ENCODE measurements around the gene CRYGC. TPM values are rescaled to one million over a fixed set of nuclear protein-coding genes. Genes with fewer than 3 reads are reported as not detected.
"Not testable (repeated sequence)": the region's sequence is repeated elsewhere in the genome, so short reads cannot be mapped to it uniquely, and the experiment has no call there.

Gene CRYGC
- total RNA-seq, 2 experiments from 2014 or later = not detected

DNA sequence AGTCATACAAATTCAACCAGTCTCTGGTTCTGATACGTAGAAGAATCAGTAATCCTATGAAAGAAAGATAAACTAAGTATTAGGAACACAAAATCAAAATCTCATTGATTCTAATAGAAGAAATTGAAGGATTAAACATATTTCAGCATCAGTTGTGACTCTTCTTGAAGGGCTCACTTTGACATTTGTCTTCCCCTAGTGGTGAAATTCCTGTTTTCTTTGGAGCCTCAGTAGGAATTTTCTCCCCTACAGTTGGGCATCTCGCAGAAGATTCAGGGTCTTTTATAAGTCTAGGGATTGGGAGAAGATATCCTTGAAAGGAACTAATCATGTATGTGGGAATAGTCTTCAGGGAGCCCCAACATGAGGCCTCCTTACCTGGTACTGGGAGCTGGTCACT, 19.2 kb upstream of the CRYGC start:
- peaks cover 2% of the 10 kb centered on the region for H3K9me3 Mint-ChIP-seq
- peaks cover 17% of the 10 kb centered on the region for H3K27me3 Mint-ChIP-seq
- POLR2A ChIA-PET = no interaction called here
- H3K4me1 Mint-ChIP-seq = no peaks in the 10 kb centered on the region
- H3K4me3 Mint-ChIP-seq = no peak overlapping the region
- no peak overlapping the region for H3K27ac Mint-ChIP-seq
- H3K36me3 Mint-ChIP-seq = no peaks in the 10 kb centered on the region
- DNase-seq (no peak), ATAC-seq (ENCODE audit: low read depth) (no peak)

DNA sequence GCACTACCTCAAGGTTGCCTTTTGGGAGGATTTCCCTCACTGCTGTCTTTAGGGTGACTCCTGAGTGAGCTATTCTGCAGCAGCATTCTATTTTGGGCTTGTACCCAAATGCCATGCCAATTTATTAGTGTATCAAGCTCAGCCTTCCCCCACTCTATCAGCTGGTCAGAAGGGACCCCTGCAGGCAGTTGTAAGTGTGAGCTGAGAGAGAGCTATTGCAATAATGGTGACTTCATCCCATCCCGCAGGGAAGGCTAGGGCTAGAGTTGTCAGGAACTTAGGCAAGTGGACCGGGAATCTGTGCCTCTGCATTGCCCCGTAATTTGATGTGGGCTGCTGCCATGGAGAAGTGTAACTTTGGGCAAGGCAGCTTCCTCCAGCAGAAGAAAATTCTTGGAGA, 18.1 kb upstream of the CRYGC start:
- H3K27me3 Mint-ChIP-seq = peaks cover 16% of the 10 kb centered on the region
- H3K4me1 Mint-ChIP-seq = no peaks in the 10 kb centered on the region
- peaks cover 2% of the 10 kb centered on the region for H3K9me3 Mint-ChIP-seq
- no peaks in the 10 kb centered on the region for H3K36me3 Mint-ChIP-seq
- ATAC-seq (ENCODE audit: low read depth) = no peak
- DNase-seq = no peak
- POLR2A ChIA-PET = no interaction called here
- no peak overlapping the region for H3K27ac Mint-ChIP-seq
- no peak overlapping the region for H3K4me3 Mint-ChIP-seq

DNA sequence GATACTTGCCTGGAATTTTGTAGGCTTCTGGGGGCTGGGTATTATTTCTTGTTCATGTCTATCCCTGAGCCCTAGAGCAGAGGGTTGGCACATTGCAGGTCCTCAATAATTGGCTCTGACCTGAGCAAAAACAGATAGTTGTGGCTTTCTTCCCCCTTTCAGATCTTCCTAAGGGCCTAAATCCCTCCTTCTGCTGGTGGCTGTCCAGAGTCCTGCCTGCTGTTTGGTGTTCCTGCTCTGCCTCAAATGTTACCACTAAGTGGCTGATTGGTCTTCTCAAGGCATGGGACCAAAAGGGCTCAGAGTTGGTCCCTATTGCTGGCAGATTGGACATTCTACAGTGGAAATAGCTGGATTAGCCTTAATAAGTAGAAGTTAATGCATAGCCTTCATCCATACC, 17.4 kb upstream of the CRYGC start:
- Mint-ChIP-seq H3K27me3 (peaks cover 9% of the 10 kb centered on the region), H3K4me1 (no peaks in the 10 kb centered on the region), H3K4me3 (no peak overlapping the region), H3K27ac (no peak overlapping the region), H3K9me3 (peaks cover 2% of the 10 kb centered on the region), H3K36me3 (no peaks in the 10 kb centered on the region)
- no peak for DNase-seq
- POLR2A ChIA-PET = no interaction called here
- ATAC-seq (ENCODE audit: low read depth) = no peak

DNA sequence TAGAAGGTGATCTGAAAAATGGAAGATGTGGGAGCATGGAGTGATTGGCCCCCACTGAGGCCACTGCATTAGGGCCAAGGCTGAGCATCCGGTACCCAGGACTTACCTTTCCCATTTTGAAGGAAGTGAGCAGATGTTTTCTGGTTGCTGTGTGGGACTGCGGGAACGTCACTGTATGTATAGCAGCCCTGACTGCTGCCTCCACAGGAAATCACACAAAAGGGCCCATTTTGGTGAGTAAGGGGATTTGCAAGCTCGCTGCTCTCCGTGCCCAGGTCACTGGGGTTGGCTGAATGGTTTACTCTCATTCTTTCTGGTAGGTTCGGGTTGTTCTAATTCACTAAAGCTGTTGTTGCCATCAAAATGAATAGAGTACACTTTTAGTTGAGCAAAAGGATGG, 16.4 kb upstream of the CRYGC start, which contains the start of gene CRYGB:
TSS of gene CRYGB (minus strand) at position 153 of the 400 bp plus-strand sequence. CDS start at position 115, 38 bp downstream.
- H3K36me3 Mint-ChIP-seq = no peaks in the 10 kb centered on the region
- peaks cover 2% of the 10 kb centered on the region for H3K9me3 Mint-ChIP-seq
- no peak within 1 kb of the TSS for H3K27ac Mint-ChIP-seq
- ATAC-seq (ENCODE audit: low read depth) = no peak
- H3K4me3 Mint-ChIP-seq = no peak within 1 kb of the TSS
- POLR2A ChIA-PET = no interaction called here
- H3K27me3 Mint-ChIP-seq = peaks cover 7% of the 10 kb centered on the region
- DNase-seq = no peak
- H3K4me1 Mint-ChIP-seq = no peaks in the 10 kb centered on the region

DNA sequence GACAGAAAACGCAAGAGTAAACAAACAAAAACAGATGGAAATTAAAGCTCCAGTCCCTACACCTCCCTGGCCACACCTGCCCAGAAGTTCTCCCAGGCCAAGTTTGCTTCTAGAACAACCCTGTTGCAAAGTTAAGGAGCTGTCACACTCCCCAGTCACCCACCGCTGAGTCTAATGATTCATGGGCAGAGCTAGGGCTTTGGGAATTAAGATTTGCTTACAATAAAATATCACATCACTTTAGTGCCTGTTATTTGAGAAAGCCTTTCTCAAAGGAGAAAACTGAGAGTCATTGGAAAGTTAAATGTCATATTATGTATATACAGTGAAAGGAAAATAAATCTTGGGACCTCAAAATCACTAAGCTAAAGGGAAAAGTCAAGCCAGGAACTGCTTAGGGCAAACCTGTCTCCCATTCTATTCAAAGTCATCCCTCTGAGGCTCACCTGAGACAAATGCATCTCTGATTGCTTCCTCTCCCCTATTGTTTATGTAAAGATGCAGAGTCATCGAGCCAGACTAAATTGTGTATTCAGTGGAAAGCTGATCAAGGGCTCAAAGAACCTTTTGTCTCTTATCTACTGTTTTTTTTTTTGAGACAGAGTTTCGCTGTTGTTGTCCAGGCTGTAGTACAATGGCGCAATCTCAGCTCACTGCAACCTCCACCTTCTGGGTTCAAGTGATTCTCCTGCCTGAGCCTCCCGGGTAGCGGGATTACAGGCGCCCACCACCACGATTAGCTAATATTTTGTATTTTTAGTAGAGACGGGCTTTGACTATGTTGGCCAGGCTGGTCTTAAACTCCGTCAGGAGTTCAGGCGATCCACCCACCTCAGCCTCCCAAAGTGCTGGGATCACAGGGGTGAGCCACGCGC, 13.5 kb upstream of the CRYGC start:
- Mint-ChIP-seq H3K9me3 (peaks cover 3% of the 10 kb centered on the region), H3K27ac (no peak overlapping the region), H3K27me3 (no peaks in the 10 kb centered on the region), H3K4me3 (no peak overlapping the region), H3K36me3 (no peaks in the 10 kb centered on the region), H3K4me1 (no peaks in the 10 kb centered on the region)
- no peak for ATAC-seq (ENCODE audit: low read depth)
- DNase-seq = no peak
- POLR2A ChIA-PET = no interaction called here

DNA sequence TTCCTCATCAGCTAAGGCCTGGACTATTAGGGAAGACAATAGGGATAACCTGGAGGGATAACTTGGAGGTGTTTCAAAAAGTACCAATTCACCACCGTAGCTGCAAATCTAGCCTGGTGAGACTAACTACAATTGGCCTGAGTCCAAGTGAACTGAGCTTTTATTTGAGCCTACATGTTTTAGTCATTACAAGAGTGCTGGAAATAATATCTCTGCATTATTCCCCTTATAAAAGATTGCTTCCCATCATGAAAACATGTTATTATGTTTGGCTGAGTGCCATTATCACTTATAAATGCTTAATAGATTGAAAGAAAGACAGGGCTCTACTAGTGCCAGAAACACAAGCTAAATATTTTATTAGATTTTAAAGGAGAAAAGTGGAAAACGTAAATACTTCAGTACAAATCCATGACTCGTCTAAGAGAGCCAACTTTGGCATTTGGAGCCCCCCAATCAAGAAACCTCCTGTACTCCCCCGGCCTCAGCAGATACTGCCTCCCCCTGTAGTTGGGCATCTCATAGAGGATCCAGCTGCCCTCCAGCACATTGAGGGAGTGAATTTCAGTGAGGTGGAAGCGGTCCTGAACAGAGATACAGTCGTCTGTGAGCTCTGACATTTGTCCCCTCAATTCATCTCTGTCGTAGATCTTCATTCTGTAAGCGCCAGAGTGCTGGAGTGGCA, 12.8 kb upstream of the CRYGC start:
- POLR2A ChIA-PET = no interaction called here
- Mint-ChIP-seq H3K27ac (no peak overlapping the region), H3K9me3 (peaks cover 3% of the 10 kb centered on the region), H3K4me1 (no peaks in the 10 kb centered on the region), H3K36me3 (peaks cover 4% of the 10 kb centered on the region), H3K4me3 (no peak overlapping the region), H3K27me3 (no peaks in the 10 kb centered on the region)
- no peak for DNase-seq
- ATAC-seq (ENCODE audit: low read depth) = no peak

DNA sequence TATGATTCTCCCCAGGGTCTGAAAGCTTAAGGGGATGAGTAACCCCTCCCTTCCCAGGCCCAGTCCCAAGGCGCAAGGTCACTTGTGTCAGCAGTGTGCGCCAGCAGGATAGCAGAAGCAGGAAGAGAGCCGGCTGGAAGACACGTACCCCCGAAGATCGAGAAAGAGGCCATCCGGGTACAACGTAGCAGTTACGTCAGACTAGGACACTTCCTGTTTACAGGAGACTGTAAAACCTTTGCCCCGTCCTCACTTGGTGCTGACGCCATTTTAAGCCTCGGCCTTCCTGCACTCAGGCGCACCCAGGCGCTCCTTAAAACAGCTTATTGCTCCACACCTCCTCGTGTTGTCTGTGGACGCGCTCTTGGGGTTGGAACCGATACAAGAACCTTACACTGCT, 9.8 kb upstream of the CRYGC start:
- Mint-ChIP-seq H3K4me1 (peaks cover 11% of the 10 kb centered on the region), H3K36me3 (peaks cover 5% of the 10 kb centered on the region), H3K4me3 (no peak overlapping the region), H3K27ac (no peak overlapping the region), H3K9me3 (peaks cover 3% of the 10 kb centered on the region), H3K27me3 (no peaks in the 10 kb centered on the region)
- DNase-seq (no peak), ATAC-seq (ENCODE audit: low read depth) (no peak)
- POLR2A ChIA-PET = no interaction called here

DNA sequence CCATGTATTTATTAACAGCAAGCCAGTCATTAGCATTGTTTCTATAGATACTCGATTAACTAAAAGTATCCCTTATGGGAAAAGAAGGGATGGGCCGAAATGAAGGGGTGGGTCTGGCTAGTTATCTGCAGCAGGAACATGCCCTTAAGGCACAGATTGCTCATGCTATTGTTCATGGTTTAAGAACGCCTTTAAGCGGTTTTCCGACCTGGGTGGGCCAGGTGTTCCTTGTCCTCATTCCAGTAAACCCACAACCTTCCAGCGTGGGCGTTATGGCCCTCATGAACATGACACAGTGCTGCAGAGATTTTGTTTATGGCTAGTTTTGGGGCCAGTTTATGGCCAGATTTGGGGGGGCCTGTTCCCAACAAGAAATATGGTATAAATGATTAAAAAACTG, 8.7 kb upstream of the CRYGC start:
- DNase-seq; H3K36me3 Mint-ChIP-seq; POLR2A ChIA-PET; H3K9me3 Mint-ChIP-seq; H3K27ac Mint-ChIP-seq; H3K4me3 Mint-ChIP-seq; H3K27me3 Mint-ChIP-seq; ATAC-seq (ENCODE audit: low read depth): not testable (repeated sequence)
- H3K4me1 Mint-ChIP-seq = peaks cover 11% of the 10 kb centered on the region

DNA sequence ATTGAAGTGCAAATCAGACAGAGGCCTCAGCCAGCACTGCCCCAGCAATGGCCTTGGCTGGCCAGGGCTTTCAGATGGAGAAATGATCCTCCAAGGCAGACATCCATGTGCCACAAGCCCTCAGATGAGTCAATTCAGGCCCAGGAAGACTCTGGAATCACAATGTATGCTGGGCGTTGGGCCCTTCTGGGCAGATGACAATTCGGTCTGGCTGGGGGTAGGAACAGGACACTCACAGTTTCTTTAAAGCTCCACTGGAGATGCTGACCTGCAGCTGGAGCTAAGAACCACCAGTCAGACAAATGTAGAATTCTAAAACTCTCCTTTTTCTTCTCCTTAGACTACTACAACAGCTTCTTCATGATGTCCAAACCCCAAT, 7.1 kb upstream of the CRYGC start:
- ATAC-seq (ENCODE audit: low read depth) = no peak
- peaks cover 5% of the 10 kb centered on the region for H3K36me3 Mint-ChIP-seq
- POLR2A ChIA-PET = no interaction called here

DNA sequence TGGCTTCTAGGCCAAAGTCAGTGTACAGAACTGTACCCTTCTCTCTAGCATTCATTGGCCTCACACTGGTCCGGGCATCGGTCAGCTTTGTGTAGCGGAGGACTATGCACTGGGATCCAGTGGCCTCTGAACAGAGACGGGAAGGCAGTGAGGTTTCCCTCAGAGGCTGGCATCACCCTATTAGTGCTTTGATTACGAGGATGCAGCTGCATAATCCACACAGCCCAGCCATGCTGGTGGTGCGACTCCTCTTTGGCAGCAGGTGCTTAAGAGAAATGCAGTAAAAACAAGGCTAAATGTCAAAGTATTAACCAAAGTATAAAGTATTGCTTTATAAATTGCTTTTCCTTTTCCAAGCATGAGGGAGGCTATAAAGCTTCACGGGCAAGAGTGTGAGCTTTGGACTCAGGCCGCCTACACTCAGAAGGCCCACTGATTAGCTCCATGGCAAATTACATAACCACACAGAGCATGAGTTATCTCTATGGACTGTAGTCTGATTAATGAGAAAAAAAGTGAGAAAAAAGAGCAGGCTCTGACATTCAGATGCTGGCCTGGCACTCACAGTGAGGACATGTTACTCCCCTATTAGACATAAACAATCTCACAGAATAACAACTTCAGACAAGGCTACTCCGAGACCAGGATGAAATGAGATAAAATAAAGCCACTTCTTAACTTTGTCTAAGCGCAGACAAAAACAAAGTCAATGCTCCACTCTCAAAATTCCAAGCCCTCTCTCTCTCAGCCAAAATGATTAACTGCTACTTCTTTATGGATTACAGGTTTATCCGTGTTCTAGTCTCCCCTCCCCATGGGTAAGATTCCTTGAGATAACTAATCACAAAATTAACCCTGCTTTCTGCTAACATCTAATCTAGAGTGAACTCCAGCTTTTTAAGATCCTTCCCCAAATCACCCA, 6.4 kb upstream of the CRYGC start:
- peaks cover 12% of the 10 kb centered on the region for H3K27me3 Mint-ChIP-seq
- POLR2A ChIA-PET = no interaction called here
- ATAC-seq (ENCODE audit: low read depth) (no peak), DNase-seq (no peak)
- H3K9me3 Mint-ChIP-seq = peaks cover 3% of the 10 kb centered on the region
- no peak overlapping the region for H3K4me3 Mint-ChIP-seq
- peak overlapping the region; percentile 31 for H3K27ac Mint-ChIP-seq
- peaks cover 5% of the 10 kb centered on the region for H3K36me3 Mint-ChIP-seq
- H3K4me1 Mint-ChIP-seq = peaks cover 11% of the 10 kb centered on the region

More for the DNA sequence above, 7.1 kb upstream of the CRYGC start:
- peaks cover 12% of the 10 kb centered on the region for H3K27me3 Mint-ChIP-seq
- peak overlapping the region; percentile 31 for H3K27ac Mint-ChIP-seq
- peaks cover 11% of the 10 kb centered on the region for H3K4me1 Mint-ChIP-seq
- DNase-seq = no peak
- no peak overlapping the region for H3K4me3 Mint-ChIP-seq
- peaks cover 3% of the 10 kb centered on the region for H3K9me3 Mint-ChIP-seq

DNA sequence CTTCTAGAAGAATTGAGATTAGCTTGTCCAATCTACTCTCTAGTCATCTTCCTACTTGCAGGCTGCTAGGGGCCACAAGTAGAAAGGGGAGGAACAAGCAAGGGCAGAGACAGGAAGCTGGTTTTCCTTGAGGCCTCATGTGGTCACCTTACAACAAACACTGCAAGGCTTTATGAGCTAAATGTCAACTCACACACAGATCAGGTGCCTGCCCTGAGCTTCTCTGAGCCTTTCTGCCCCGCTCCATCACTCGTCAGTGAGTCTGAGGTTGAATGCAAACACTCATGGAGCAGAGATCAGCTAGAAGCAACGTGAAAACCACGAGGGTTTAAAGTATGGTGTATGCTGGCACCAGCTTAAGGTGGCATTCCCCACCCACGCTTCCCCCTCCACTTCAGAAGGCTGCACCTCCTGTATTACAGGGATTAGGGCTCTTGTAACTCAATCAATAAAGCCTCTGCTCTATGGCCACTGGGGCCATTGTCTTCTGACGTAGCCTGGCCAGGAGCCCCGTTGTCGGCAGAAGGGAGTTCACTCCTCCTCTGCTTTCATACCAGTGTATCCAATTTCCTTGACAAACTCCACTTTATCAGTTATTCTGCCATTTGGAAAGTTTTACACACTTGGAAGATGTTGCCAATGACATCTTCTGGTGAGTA, 5.4 kb upstream of the CRYGC start:
- H3K4me3 Mint-ChIP-seq = peak overlapping the region; percentile 64
- ATAC-seq (ENCODE audit: low read depth) = peak; percentile 96
- POLR2A ChIA-PET = no interaction called here
- no peak for DNase-seq
- peaks cover 5% of the 10 kb centered on the region for H3K36me3 Mint-ChIP-seq
- H3K27me3 Mint-ChIP-seq = peaks cover 12% of the 10 kb centered on the region
- peaks cover 3% of the 10 kb centered on the region for H3K9me3 Mint-ChIP-seq
- peak overlapping the region; percentile 73 for H3K27ac Mint-ChIP-seq
- peaks cover 11% of the 10 kb centered on the region for H3K4me1 Mint-ChIP-seq

DNA sequence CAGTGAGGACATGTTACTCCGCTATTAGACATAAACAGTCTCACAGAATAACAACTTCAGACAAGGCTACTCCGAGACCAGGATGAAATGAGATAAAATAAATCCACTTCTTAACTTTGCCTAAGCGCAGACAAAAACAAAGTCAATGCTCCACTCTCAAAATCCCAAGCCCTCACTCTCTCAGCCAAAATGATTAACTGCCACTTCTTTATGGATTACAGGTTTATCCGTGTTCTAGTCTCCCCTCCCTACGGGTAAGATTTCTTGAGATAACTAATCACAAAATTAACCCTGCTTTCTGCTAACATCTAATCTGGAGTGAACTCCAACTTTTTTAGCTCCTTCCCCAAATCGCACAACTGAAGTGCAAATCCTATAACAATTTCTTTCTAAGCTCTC, 1.1 kb upstream of the CRYGC start:
- DNase-seq (no peak), ATAC-seq (ENCODE audit: low read depth) (no peak)
- no peak overlapping the region for H3K4me3 Mint-ChIP-seq
- H3K4me1 Mint-ChIP-seq = peaks cover 10% of the 10 kb centered on the region
- no peak overlapping the region for H3K27ac Mint-ChIP-seq
- H3K9me3 Mint-ChIP-seq = peaks cover 2% of the 10 kb centered on the region
- H3K36me3 Mint-ChIP-seq = no peaks in the 10 kb centered on the region
- POLR2A ChIA-PET = no interaction called here
- H3K27me3 Mint-ChIP-seq = peaks cover 33% of the 10 kb centered on the region

DNA sequence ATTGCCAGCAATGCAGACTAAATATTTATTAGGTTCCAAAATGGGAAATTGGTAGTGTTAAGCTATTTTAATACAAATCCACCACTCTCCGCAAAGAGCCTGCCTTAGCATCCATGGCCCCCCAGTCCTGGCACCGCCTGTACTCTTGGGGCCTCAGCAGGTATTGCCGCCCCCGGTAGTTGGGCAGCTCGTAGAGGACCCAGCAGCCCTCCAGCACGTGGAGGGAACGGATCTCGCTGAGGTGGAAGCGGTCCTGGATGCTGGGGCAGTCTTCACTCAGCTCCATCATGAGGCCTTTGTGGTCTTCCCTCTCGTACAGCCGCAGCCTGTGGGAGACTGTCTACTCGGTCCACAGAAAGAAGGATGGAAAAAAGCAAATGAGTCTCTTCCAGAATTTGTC, 1.5 kb downstream of the CRYGC start:
- Mint-ChIP-seq H3K36me3 (peaks cover 2% of the 10 kb centered on the region), H3K4me1 (peaks cover 11% of the 10 kb centered on the region), H3K27ac (no peak overlapping the region), H3K4me3 (no peak overlapping the region), H3K9me3 (peaks cover 2% of the 10 kb centered on the region), H3K27me3 (peaks cover 53% of the 10 kb centered on the region)
- DNase-seq (no peak), ATAC-seq (ENCODE audit: low read depth) (no peak)
- POLR2A ChIA-PET = no interaction called here
